ENCODE data around the gene TBX10. TPM values are rescaled to one million over a fixed set of nuclear protein-coding genes. Genes with fewer than 3 reads are reported as not detected.

TBX10 gene
- total RNA-seq, 1 experiment from 2014 or later: not detected

DNA sequence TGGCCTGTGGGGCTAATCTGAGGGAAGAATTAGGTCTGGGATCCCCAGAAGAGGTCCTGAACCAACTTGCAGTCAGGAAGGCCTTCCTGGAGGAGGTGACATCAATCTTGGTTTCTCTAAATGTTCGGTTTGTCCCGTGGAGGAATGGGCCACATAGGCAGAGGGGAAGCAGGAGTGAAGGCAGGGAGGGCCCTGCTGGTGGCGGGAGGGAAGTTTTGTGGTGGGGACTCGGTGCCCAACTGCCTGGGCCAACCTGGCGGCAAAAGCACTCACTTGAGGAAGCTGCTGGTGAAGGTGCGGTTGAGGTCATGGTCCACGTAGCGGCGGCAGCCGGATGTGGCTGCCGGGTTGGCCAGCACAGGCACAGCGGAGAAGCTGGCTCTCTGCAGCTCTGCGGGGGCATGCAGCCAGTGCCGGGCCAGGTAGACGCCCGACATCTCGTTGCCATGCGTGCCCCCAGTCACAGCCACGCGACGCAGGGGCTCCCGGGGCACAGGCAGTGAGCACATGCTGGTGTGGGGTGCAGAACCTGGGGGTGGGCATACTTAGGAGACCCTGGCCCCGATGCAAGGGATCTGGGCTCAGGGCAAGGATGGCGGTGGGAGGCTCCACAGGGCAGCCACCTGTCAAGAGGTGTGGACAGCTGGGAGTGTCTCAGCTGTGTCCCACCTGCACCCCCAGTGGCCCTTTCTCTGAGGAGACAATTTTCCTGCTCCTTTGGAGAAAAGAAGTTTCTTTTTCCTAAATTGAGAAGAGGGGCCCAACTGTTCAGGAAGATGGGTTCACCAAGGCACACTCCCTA is 7.2 kb upstream of the TBX10 start:
- TF ChIP-seq, protein P1, sequence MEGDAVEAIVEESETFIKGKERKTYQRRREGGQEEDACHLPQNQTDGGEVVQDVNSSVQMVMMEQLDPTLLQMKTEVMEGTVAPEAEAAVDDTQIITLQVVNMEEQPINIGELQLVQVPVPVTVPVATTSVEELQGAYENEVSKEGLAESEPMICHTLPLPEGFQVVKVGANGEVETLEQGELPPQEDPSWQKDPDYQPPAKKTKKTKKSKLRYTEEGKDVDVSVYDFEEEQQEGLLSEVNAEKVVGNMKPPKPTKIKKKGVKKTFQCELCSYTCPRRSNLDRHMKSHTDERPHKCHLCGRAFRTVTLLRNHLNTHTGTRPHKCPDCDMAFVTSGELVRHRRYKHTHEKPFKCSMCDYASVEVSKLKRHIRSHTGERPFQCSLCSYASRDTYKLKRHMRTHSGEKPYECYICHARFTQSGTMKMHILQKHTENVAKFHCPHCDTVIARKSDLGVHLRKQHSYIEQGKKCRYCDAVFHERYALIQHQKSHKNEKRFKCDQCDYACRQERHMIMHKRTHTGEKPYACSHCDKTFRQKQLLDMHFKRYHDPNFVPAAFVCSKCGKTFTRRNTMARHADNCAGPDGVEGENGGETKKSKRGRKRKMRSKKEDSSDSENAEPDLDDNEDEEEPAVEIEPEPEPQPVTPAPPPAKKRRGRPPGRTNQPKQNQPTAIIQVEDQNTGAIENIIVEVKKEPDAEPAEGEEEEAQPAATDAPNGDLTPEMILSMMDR (IDR thresholded peaks at IDR 0.05; ENCODE audit: unreplicated experiment): no peak
- Mint-ChIP-seq H3K9me3 (ENCODE audit: low read depth, unreplicated experiment) (no peaks in the 10 kb centered on the region), H3K27me3 (ENCODE audit: unreplicated experiment) (no peaks in the 10 kb centered on the region), H3K36me3 (ENCODE audit: insufficient read depth, unreplicated experiment) (peaks cover 11% of the 10 kb centered on the region), H3K4me3 (ENCODE audit: low read depth, unreplicated experiment) (no peak overlapping the region), H3K4me1 (ENCODE audit: low read depth, unreplicated experiment) (no peaks in the 10 kb centered on the region), H3K27ac (ENCODE audit: unreplicated experiment) (no peak overlapping the region)
- CTCF ChIA-PET: interaction anchor here (0.5 to 0.9 kb wide), 5 partner anchors 10 to 305 kb away, joined by 3 to 7 read pairs (median 3); no protein-coding TSS in a partner anchor
- peak; percentile 58 for DNase-seq
- intact Hi-C loops (cut with micrococcal nuclease; ENCODE audit: unreplicated experiment): no loop called here
- BruUV-seq (replicated peaks): no TSS peak

DNA sequence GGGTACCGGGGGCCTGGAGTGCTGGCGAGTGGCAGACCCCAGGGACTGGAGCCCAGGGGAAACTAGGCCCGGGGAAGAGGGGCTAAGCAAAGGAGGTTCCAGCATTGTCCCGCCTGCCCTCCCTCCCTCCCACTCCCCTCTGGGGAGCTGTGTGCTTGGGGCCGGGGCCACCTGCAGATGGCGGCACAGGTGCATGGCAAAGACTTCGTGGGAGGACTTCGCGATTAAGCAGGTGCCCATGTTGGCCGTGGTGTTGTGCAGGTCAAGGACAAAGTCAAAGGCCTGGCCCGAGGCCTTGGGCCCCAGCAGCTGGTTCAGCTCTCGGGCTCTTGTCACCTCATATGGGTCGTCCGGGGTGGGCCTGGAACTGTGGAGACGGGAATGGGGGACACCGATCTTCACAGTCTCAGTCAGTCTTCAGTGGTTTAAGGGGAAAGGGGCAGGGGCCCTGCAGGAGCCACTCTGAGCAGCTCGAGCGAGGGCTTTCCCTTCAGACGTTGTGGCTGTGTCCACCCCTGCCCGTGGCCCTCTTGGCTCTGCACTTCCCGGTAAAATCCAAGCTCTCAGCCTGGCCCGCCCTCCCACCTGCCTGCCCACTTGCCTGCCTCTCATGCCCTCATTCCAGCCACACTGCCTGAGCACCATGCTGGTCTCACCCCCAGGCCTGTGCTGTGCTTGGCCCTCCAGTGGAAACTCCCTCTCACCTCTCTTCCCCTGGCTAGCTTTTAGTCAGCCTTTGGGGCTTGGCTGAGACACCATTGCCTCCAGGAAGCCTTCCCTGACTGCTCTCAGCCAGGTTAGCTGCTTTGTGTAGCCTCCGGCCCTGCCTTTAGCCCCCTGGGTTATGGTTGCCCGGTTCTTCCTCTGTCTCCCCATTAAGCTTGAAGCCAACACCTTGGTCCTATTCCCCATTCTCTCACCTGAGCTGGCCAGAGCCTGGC is 6.2 kb upstream of the TBX10 start:
- BruUV-seq (replicated peaks): no TSS peak
- CTCF ChIA-PET: interaction anchor here (0.5 to 0.6 kb wide), 3 partner anchors 10 to 67 kb away, joined by 3 to 7 read pairs (median 3); no protein-coding TSS in a partner anchor

DNA sequence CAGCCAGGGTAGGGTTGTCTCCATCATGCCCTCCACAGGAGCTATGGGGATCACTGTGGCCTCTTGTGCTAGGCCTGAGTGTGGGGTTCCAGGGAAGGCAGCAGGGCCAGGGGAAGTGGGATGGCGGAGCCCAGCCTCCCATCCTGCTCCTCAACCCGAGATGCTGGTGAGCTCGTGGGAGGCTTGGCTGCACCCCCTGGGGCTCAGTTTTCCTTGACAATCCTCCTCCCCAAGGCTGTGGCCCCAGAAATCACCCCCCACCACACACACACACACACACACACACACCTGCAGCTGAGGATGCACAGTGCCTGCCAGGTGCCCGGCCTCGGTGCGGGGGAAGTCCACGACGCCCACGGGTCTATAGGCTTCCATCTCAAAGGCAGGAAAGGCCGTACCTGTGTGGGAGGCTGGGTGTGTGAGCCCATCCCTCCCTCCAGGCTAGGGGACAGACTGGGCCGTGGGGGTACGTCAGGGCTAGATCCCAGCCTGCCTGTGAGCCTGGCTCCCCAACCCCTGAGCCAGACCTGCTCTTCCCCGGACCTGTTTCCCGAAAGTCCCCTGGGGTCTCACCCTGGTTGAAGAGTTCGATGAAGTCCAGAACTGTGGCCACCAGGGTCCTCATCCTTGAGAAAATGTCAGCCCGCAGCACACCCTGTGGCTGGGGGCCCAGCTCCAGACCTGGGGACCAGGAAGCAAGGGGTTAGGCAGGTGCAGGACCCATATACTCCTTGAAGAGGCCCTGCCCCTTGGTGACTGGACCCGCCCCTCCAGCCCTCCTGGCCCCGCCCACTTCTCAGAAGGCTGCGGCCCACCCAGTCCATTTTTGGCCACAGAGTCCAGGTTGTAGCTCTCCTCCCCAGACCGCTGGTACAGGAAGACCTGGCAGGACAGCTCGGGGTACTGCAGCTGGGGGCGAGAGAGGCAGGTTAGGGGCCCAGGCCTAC is 5.2 kb upstream of the TBX10 start:
- no peak overlapping the region for H3K4me3 Mint-ChIP-seq (ENCODE audit: low read depth, unreplicated experiment)
- H3K27me3 Mint-ChIP-seq (ENCODE audit: unreplicated experiment): no peaks in the 10 kb centered on the region
- no peaks in the 10 kb centered on the region for H3K9me3 Mint-ChIP-seq (ENCODE audit: low read depth, unreplicated experiment)
- intact Hi-C loops (cut with micrococcal nuclease; ENCODE audit: unreplicated experiment): no loop called here
- no peaks in the 10 kb centered on the region for H3K4me1 Mint-ChIP-seq (ENCODE audit: low read depth, unreplicated experiment)
- no peak overlapping the region for H3K27ac Mint-ChIP-seq (ENCODE audit: unreplicated experiment)
- TF ChIP-seq, protein P1 (IDR thresholded peaks at IDR 0.05; ENCODE audit: unreplicated experiment): no peak
- DNase-seq: no peak
- H3K36me3 Mint-ChIP-seq (ENCODE audit: insufficient read depth, unreplicated experiment): no peaks in the 10 kb centered on the region
- CTCF ChIA-PET: no interaction called here
- BruUV-seq (replicated peaks): no TSS peak

More for the DNA sequence above, 6.2 kb upstream of the TBX10 start:
- Mint-ChIP-seq H3K4me1 (ENCODE audit: low read depth, unreplicated experiment) (no peaks in the 10 kb centered on the region), H3K4me3 (ENCODE audit: low read depth, unreplicated experiment) (no peak overlapping the region), H3K9me3 (ENCODE audit: low read depth, unreplicated experiment) (no peaks in the 10 kb centered on the region), H3K27me3 (ENCODE audit: unreplicated experiment) (no peaks in the 10 kb centered on the region), H3K36me3 (ENCODE audit: insufficient read depth, unreplicated experiment) (peaks cover 9% of the 10 kb centered on the region), H3K27ac (ENCODE audit: unreplicated experiment) (no peak overlapping the region)
- no peak for DNase-seq
- TF ChIP-seq, protein P1 (IDR thresholded peaks at IDR 0.05; ENCODE audit: unreplicated experiment): no peak
- intact Hi-C loops (cut with micrococcal nuclease; ENCODE audit: unreplicated experiment): no loop called here

DNA sequence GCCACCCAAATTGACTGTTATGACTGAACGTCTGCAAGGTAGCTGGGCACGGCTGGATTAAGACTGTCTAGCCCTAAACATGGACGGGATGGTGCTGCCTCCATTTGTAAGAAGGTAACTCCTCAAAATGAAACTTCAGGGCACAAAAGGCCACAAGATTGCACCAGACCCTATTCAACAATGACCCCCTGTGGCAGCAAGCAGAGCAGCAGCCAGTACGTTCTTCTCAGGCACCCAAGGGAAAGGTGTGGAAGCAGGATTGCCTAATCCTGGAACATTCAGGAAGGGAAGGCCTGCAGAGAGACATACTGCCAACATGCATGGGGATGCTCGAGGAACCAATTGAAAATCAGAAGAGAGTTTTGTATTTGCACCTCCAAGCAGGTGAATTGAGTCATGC is 4.5 kb upstream of the TBX10 start:
- TF ChIP-seq, protein P1 (IDR thresholded peaks at IDR 0.05; ENCODE audit: unreplicated experiment): peak; percentile 19
- CTCF ChIA-PET: no interaction called here
- intact Hi-C loops (cut with micrococcal nuclease; ENCODE audit: unreplicated experiment): no loop called here
- no peaks in the 10 kb centered on the region for H3K9me3 Mint-ChIP-seq (ENCODE audit: low read depth, unreplicated experiment)
- no peaks in the 10 kb centered on the region for H3K4me1 Mint-ChIP-seq (ENCODE audit: low read depth, unreplicated experiment)
- no peaks in the 10 kb centered on the region for H3K27me3 Mint-ChIP-seq (ENCODE audit: unreplicated experiment)
- no peak overlapping the region for H3K4me3 Mint-ChIP-seq (ENCODE audit: low read depth, unreplicated experiment)
- no peak overlapping the region for H3K27ac Mint-ChIP-seq (ENCODE audit: unreplicated experiment)
- no peaks in the 10 kb centered on the region for H3K36me3 Mint-ChIP-seq (ENCODE audit: insufficient read depth, unreplicated experiment)
- DNase-seq: no peak
- BruUV-seq (replicated peaks): no TSS peak
